GM23338 (cell line): ENCODE measurements around the gene AVP. TPM values are rescaled to one million over a fixed set of nuclear protein-coding genes. Genes with fewer than 3 reads are reported as not detected.

Source experiments
- ATAC-seq: fragments of 200-7000 bp; cut with Tn5 transposase; 3 replicates; pipeline ENCODE4 v1.9.1; 2020
- DNase-seq: peaks from one replicate; pipeline ENCODE4 v3.0.0-alpha.2; 2015; ENCODE audit warnings: low spot score
- H2AFZ ChIP-seq: fragments of 200-600 bp; sonication (generic); 2 replicates; pipeline ENCODE4 v1.8.0; 2016; ENCODE audit warnings: antibody characterized with exemption, mild to moderate bottlenecking, moderate library complexity
- H3F3A ChIP-seq: fragments of 200-600 bp; sonication (generic); replicated peaks from 2 replicates; pipeline ENCODE4 v1.8.0; 2017; ENCODE audit warnings: antibody characterized with exemption, mixed run types, low read depth
- H3K27ac ChIP-seq: fragments of 200-600 bp; sonication (generic); 2 replicates; pipeline ENCODE4 v1.6.1; 2016; ENCODE audit warnings: low read depth
- H3K27me3 ChIP-seq: fragments of 200-600 bp; sonication (generic); 2 replicates; pipeline ENCODE4 v1.8.0; 2016; ENCODE audit warnings: mild to moderate bottlenecking, mixed run types, moderate library complexity; ENCODE audit not compliant: insufficient read depth
- H3K36me3 ChIP-seq: fragments of 200-600 bp; sonication (generic); 2 replicates; pipeline ENCODE4 v1.8.0; 2016; ENCODE audit warnings: mild to moderate bottlenecking; ENCODE audit not compliant: insufficient read depth
- H3K4me1 ChIP-seq: fragments of 200-600 bp; sonication (generic); 2 replicates; pipeline ENCODE4 v1.8.0; 2016; ENCODE audit warnings: mild to moderate bottlenecking, moderate library complexity; ENCODE audit not compliant: insufficient read depth
- H3K4me2 ChIP-seq: fragments of 200-600 bp; sonication (generic); 2 replicates; pipeline ENCODE4 v1.7.1; 2017; ENCODE audit warnings: mixed run types
- H3K4me3 ChIP-seq: fragments of 200-600 bp; sonication (generic); 2 replicates; pipeline ENCODE4 v1.6.1; 2016; ENCODE audit warnings: mixed run types
- H3K79me2 ChIP-seq: fragments of 200-600 bp; sonication (generic); replicated peaks from 2 replicates; pipeline ENCODE4 v1.8.0; 2017; ENCODE audit warnings: mild to moderate bottlenecking; ENCODE audit not compliant: insufficient read depth
- H3K9me2 ChIP-seq: fragments of 200-600 bp; sonication (generic); 2 replicates; pipeline ENCODE4 v1.8.0; 2017; ENCODE audit not compliant: insufficient read depth
- H4K20me1 ChIP-seq: fragments of 200-600 bp; sonication (generic); replicated peaks from 2 replicates; pipeline ENCODE4 v1.8.0; 2017; ENCODE audit warnings: mild to moderate bottlenecking; ENCODE audit not compliant: insufficient read depth
- H3K27ac Mint-ChIP-seq: 2 replicates; pipeline ENCODE4 v1.8.0; 2020; ENCODE audit warnings: inconsistent platforms, mild to moderate bottlenecking, moderate library complexity, mixed read lengths
- H3K27me3 Mint-ChIP-seq: 3 replicates; pipeline ENCODE4 v1.8.0; 2022; ENCODE audit warnings: low read depth, mild to moderate bottlenecking, moderate library complexity, mixed read lengths, inconsistent platforms; ENCODE audit not compliant: insufficient read depth, poor library complexity
- H3K36me3 Mint-ChIP-seq: 3 replicates; pipeline ENCODE4 v1.8.0; 2021; ENCODE audit warnings: low read depth, mild to moderate bottlenecking, inconsistent platforms, moderate library complexity, mixed read lengths
- H3K4me1 Mint-ChIP-seq: 3 replicates; pipeline ENCODE4 v1.8.0; 2020; ENCODE audit warnings: mild to moderate bottlenecking, inconsistent platforms, mixed read lengths
- H3K4me3 Mint-ChIP-seq: 3 replicates; pipeline ENCODE4 v1.8.0; 2021; ENCODE audit warnings: moderate library complexity, mild to moderate bottlenecking, inconsistent platforms, mixed read lengths
- H3K9me3 Mint-ChIP-seq: 3 replicates; pipeline ENCODE4 v1.8.0; 2020; ENCODE audit warnings: moderate library complexity, mild to moderate bottlenecking, inconsistent platforms, mixed read lengths
- CREB1 ChIP-seq: fragments of 250-450 bp; sonication (Bioruptor Pico); IDR thresholded peaks from 2 replicates; pipeline ENCODE4 v1.5.0; 2020; ENCODE audit warnings: low read depth, mild to moderate bottlenecking, moderate library complexity
- EZH2 ChIP-seq: fragments of 200-600 bp; sonication (generic); IDR thresholded peaks from one replicate; pipeline ENCODE4 v1.8.0; 2017; ENCODE audit warnings: antibody characterized with exemption, mild to moderate bottlenecking, low read depth; ENCODE audit not compliant: unreplicated experiment
- EZH2phosphoT487 ChIP-seq: fragments of 200-600 bp; sonication (generic); IDR thresholded peaks from one replicate; pipeline ENCODE4 v1.8.1; 2018; ENCODE audit warnings: antibody characterized with exemption; ENCODE audit not compliant: unreplicated experiment
- JUNB ChIP-seq: IDR thresholded peaks from one replicate; pipeline ENCODE4 v1.6.1; 2016; ENCODE audit warnings: antibody characterized with exemption; ENCODE audit not compliant: unreplicated experiment
- NANOG ChIP-seq: IDR thresholded peaks from 2 replicates; pipeline ENCODE4 v1.6.1; 2016; ENCODE audit warnings: antibody characterized with exemption, borderline replicate concordance
- POLR2AphosphoS5 ChIP-seq: IDR thresholded peaks from 2 replicates; pipeline ENCODE4 v1.6.1; 2016; ENCODE audit warnings: antibody characterized with exemption, low read depth
- STAT1 ChIP-seq: IDR thresholded peaks from one replicate; pipeline ENCODE4 v1.6.1; 2016; ENCODE audit warnings: antibody characterized with exemption; ENCODE audit not compliant: unreplicated experiment
- ZNF114 ChIP-seq: fragments of 250-450 bp; sonication (Bioruptor Pico); IDR thresholded peaks from 2 replicates; pipeline ENCODE4 v1.5.0; 2020; ENCODE audit warnings: mild to moderate bottlenecking, moderate library complexity
- ZNF331 ChIP-seq: fragments of 250-450 bp; sonication (Bioruptor Pico); IDR thresholded peaks from 2 replicates; pipeline ENCODE4 v1.5.0; 2020; ENCODE audit warnings: low read depth, mild to moderate bottlenecking, moderate library complexity
- polyA plus RNA-seq: library from polyadenylated mRNA; unstranded; fragments of >200 nt; fragmentation: Nextera tagmentation; extraction: Ambion mirVana; gene quantifications from 2 replicates; pipeline ENCODE4 v1.2.1, GENCODE V29; 2016
- total RNA-seq: library from RNA; depleted of rRNA; stranded (reverse); fragments of >200 nt; shearing (Covaris generic); gene quantifications from 2 replicates; pipeline ENCODE4 v1.2.3, GENCODE V29; 2014
- TF ChIP-seq, protein P1 (sequence below): IDR thresholded peaks from 2 replicates; pipeline ENCODE4 v1.6.1; 2016; ENCODE audit warnings: antibody characterized with exemption
- TF ChIP-seq, protein P2 (sequence below): IDR thresholded peaks from one replicate; pipeline ENCODE4 v1.6.1; 2018; ENCODE audit warnings: antibody characterized with exemption; ENCODE audit not compliant: unreplicated experiment
- TF ChIP-seq, protein P3 (sequence below): fragments of 250-450 bp; sonication (Bioruptor Pico); IDR thresholded peaks from 2 replicates; pipeline ENCODE4 v1.5.0; 2020; ENCODE audit warnings: mild to moderate bottlenecking, moderate library complexity
- TF ChIP-seq, protein P4 (sequence below), 2 experiments: fragments of 200-600 bp in 1 of 2; sonication (generic) in 1 of 2; conservative IDR thresholded peaks; 2 replicates each; pipeline versions ENCODE4 v1.5.1 to v1.6.1; 2016 to 2017; ENCODE audit warnings: antibody characterized with exemption in 2 of 2, low read depth in 2 of 2, mild to moderate bottlenecking in 2 of 2, moderate library complexity in 1 of 2

The AVP gene
- total and polyA plus RNA-seq, 2 experiments from 2014 or later = 0.60 TPM; not detected in 1

DNA sequence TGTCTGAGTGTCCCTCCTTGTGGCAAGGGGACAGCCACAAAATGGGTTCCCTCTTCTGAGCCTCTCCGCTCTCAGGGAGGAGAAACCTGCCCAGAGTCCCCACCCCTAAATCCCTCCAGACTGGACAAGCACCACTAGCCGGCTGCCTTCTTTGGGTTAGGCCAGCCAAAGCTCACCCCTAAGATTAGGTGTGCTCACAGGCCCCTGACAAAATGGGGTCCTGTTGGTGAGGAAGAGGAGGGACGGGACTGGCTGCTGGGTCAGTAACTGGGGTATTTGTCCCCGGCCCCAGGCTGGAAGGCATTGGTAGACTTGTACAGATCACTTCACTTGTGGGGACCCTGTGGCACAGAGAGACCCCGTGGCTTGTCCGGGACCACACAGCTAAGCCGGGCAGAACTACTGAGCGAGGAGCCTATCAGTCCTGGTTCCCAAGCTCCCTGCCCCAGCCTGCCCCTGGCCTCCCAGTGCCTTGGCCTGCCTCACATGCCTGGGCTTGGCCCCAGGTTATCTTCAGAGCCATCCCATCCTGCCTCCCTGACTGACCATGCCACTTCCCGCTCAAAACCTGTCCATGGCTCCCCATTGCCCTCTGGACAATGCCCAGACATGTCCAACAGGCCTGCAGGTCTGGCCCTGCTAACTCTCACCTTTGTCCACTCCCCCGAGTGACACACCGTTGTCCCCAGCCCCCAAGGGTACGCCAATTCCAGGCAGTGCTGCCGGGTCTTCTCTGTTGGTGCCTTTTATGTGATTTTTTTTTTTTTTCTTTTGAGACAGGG lies 10.5 kb upstream of the AVP start:
- TF ChIP-seq, protein P1, sequence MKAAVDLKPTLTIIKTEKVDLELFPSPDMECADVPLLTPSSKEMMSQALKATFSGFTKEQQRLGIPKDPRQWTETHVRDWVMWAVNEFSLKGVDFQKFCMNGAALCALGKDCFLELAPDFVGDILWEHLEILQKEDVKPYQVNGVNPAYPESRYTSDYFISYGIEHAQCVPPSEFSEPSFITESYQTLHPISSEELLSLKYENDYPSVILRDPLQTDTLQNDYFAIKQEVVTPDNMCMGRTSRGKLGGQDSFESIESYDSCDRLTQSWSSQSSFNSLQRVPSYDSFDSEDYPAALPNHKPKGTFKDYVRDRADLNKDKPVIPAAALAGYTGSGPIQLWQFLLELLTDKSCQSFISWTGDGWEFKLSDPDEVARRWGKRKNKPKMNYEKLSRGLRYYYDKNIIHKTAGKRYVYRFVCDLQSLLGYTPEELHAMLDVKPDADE = no peak
- TF ChIP-seq NANOG (no peak), POLR2AphosphoS5 (no peak), CREB1 (CRISPR knock-in tag) (no peak), EZH2 (no peak), EZH2phosphoT487 (no peak), ZNF331 (no peak), ZNF114 (CRISPR knock-in tag) (no peak), STAT1 (no peak), JUNB (no peak)
- TF ChIP-seq, protein P2, sequence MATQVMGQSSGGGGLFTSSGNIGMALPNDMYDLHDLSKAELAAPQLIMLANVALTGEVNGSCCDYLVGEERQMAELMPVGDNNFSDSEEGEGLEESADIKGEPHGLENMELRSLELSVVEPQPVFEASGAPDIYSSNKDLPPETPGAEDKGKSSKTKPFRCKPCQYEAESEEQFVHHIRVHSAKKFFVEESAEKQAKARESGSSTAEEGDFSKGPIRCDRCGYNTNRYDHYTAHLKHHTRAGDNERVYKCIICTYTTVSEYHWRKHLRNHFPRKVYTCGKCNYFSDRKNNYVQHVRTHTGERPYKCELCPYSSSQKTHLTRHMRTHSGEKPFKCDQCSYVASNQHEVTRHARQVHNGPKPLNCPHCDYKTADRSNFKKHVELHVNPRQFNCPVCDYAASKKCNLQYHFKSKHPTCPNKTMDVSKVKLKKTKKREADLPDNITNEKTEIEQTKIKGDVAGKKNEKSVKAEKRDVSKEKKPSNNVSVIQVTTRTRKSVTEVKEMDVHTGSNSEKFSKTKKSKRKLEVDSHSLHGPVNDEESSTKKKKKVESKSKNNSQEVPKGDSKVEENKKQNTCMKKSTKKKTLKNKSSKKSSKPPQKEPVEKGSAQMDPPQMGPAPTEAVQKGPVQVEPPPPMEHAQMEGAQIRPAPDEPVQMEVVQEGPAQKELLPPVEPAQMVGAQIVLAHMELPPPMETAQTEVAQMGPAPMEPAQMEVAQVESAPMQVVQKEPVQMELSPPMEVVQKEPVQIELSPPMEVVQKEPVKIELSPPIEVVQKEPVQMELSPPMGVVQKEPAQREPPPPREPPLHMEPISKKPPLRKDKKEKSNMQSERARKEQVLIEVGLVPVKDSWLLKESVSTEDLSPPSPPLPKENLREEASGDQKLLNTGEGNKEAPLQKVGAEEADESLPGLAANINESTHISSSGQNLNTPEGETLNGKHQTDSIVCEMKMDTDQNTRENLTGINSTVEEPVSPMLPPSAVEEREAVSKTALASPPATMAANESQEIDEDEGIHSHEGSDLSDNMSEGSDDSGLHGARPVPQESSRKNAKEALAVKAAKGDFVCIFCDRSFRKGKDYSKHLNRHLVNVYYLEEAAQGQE = no peak
- TF ChIP-seq, protein P3, sequence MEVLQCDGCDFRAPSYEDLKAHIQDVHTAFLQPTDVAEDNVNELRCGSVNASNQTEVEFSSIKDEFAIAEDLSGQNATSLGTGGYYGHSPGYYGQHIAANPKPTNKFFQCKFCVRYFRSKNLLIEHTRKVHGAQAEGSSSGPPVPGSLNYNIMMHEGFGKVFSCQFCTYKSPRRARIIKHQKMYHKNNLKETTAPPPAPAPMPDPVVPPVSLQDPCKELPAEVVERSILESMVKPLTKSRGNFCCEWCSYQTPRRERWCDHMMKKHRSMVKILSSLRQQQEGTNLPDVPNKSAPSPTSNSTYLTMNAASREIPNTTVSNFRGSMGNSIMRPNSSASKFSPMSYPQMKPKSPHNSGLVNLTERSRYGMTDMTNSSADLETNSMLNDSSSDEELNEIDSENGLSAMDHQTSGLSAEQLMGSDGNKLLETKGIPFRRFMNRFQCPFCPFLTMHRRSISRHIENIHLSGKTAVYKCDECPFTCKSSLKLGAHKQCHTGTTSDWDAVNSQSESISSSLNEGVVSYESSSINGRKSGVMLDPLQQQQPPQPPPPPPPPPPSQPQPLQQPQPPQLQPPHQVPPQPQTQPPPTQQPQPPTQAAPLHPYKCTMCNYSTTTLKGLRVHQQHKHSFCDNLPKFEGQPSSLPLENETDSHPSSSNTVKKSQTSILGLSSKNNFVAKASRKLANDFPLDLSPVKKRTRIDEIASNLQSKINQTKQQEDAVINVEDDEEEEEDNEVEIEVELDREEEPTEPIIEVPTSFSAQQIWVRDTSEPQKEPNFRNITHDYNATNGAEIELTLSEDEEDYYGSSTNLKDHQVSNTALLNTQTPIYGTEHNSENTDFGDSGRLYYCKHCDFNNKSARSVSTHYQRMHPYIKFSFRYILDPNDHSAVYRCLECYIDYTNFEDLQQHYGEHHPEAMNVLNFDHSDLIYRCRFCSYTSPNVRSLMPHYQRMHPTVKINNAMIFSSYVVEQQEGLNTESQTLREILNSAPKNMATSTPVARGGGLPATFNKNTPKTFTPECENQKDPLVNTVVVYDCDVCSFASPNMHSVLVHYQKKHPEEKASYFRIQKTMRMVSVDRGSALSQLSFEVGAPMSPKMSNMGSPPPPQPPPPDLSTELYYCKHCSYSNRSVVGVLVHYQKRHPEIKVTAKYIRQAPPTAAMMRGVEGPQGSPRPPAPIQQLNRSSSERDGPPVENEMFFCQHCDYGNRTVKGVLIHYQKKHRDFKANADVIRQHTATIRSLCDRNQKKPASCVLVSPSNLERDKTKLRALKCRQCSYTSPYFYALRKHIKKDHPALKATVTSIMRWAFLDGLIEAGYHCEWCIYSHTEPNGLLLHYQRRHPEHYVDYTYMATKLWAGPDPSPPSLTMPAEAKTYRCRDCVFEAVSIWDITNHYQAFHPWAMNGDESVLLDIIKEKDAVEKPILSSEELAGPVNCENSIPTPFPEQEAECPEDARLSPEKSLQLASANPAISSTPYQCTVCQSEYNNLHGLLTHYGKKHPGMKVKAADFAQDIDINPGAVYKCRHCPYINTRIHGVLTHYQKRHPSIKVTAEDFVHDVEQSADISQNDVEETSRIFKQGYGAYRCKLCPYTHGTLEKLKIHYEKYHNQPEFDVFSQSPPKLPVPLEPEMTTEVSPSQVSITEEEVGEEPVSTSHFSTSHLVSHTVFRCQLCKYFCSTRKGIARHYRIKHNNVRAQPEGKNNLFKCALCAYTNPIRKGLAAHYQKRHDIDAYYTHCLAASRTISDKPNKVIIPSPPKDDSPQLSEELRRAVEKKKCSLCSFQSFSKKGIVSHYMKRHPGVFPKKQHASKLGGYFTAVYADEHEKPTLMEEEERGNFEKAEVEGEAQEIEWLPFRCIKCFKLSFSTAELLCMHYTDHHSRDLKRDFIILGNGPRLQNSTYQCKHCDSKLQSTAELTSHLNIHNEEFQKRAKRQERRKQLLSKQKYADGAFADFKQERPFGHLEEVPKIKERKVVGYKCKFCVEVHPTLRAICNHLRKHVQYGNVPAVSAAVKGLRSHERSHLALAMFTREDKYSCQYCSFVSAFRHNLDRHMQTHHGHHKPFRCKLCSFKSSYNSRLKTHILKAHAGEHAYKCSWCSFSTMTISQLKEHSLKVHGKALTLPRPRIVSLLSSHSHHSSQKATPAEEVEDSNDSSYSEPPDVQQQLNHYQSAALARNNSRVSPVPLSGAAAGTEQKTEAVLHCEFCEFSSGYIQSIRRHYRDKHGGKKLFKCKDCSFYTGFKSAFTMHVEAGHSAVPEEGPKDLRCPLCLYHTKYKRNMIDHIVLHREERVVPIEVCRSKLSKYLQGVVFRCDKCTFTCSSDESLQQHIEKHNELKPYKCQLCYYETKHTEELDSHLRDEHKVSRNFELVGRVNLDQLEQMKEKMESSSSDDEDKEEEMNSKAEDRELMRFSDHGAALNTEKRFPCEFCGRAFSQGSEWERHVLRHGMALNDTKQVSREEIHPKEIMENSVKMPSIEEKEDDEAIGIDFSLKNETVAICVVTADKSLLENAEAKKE = no peak
- TF ChIP-seq, protein P4, sequence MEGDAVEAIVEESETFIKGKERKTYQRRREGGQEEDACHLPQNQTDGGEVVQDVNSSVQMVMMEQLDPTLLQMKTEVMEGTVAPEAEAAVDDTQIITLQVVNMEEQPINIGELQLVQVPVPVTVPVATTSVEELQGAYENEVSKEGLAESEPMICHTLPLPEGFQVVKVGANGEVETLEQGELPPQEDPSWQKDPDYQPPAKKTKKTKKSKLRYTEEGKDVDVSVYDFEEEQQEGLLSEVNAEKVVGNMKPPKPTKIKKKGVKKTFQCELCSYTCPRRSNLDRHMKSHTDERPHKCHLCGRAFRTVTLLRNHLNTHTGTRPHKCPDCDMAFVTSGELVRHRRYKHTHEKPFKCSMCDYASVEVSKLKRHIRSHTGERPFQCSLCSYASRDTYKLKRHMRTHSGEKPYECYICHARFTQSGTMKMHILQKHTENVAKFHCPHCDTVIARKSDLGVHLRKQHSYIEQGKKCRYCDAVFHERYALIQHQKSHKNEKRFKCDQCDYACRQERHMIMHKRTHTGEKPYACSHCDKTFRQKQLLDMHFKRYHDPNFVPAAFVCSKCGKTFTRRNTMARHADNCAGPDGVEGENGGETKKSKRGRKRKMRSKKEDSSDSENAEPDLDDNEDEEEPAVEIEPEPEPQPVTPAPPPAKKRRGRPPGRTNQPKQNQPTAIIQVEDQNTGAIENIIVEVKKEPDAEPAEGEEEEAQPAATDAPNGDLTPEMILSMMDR (conservative IDR thresholded peaks at IDR 0.05; ENCODE audit: low read depth in 2 of 2) = no peak
- Mint-ChIP-seq H3K27ac (peak overlapping the region; percentile 72), H3K9me3 (no peaks in the 10 kb centered on the region), H3K36me3 (no peaks in the 10 kb centered on the region), H3K4me1 (no peaks in the 10 kb centered on the region), H3K27me3 (peaks cover 11% of the 10 kb centered on the region), H3K4me3 (no peak overlapping the region; the same call in 2 of the 3 replicates)
- Histone ChIP-seq H3K36me3 (no peaks in the 10 kb centered on the region; the same call in 1 of the 2 replicates), H2AFZ (peak overlapping the region; percentile 84), H4K20me1 (no peaks in the 10 kb centered on the region), H3K9me2 (no peaks in the 10 kb centered on the region), H3K79me2 (no peaks in the 10 kb centered on the region), H3F3A (no peaks in the 10 kb centered on the region), H3K27ac (no peak overlapping the region), H3K4me1 (no peaks in the 10 kb centered on the region), H3K27me3 (peaks cover 35% of the 10 kb centered on the region), H3K4me3 (no peak overlapping the region), H3K4me2 (no peak overlapping the region)
- no peak for ATAC-seq
- DNase-seq = no peak
